Fibroblast of the conjunctiva (primary cell): Measurements from ENCODE around the gene KLF14.
A peak's percentile ranks its signal among the peaks of the same experiment; 100 is the strongest.
"Not testable (repeated sequence)": the region's sequence is repeated elsewhere in the genome, so short reads cannot be mapped to it uniquely, and the experiment has no call there.

Experiments used
- DNase-seq: peaks from one replicate; pipeline ENCODE4 v3.0.0-alpha.2; 2010; ENCODE audit warnings: low read depth

KLF14 gene

GRCh38 chr7:130719541-130719940 is 14.5 kb downstream of the KLF14 start:
- no peak for DNase-seq

GRCh38 chr7:130712416-130712815 is 21.6 kb downstream of the KLF14 start:
- no peak for DNase-seq

- no peak for DNase-seq
Observed at GRCh38 chr7:130708766-130709165, 25.2 kb downstream of the KLF14 start.

GRCh38 chr7:130708001-130708400 is 26.0 kb downstream of the KLF14 start:
- DNase-seq: no peak

GRCh38 chr7:130703851-130704250 is 30.2 kb downstream of the KLF14 start:
- DNase-seq: no peak

GRCh38 chr7:130701650-130702049 is 32.4 kb downstream of the KLF14 start:
- DNase-seq: no peak

GRCh38 chr7:130700760-130701159 is 33.2 kb downstream of the KLF14 start:
- DNase-seq: no peak

- DNase-seq: no peak
Observed at GRCh38 chr7:130699686-130700085, 34.3 kb downstream of the KLF14 start.

- no peak for DNase-seq
Observed at GRCh38 chr7:130697820-130698219, 36.2 kb downstream of the KLF14 start.

- DNase-seq: peak; percentile 28
Observed at GRCh38 chr7:130695840-130696239, 38.2 kb downstream of the KLF14 start.

- DNase-seq: not testable (repeated sequence)
Observed at GRCh38 chr7:130692396-130692795, 41.6 kb downstream of the KLF14 start.

GRCh38 chr7:130689683-130690082 is 44.3 kb downstream of the KLF14 start:
- no peak for DNase-seq

- no peak for DNase-seq
Observed at GRCh38 chr7:130683026-130683425, 51.0 kb downstream of the KLF14 start.
